Hepatocyte (in vitro differentiated cells): ENCODE measurements around the gene PAM. TPM values are rescaled to one million over a fixed set of nuclear protein-coding genes. Genes with fewer than 3 reads are reported as not detected.

Experiments
- DNase-seq: peaks from one replicate; pipeline ENCODE4 v3.0.0-alpha.2; 2016; ENCODE audit warnings: low spot score
- H2AFZ ChIP-seq: fragments of 200-600 bp; sonication (generic); 2 replicates; pipeline ENCODE4 v1.6.0; 2016; ENCODE audit warnings: antibody characterized with exemption, mild to moderate bottlenecking
- H3K27ac ChIP-seq: fragments of 200-600 bp; sonication (generic); 2 replicates; pipeline ENCODE4 v1.5.1; 2016; ENCODE audit warnings: mild to moderate bottlenecking
- H3K27me3 ChIP-seq: fragments of 200-600 bp; sonication (generic); 2 replicates; pipeline ENCODE4 v1.6.1; 2016
- H3K36me3 ChIP-seq: fragments of 200-600 bp; sonication (generic); replicated peaks from 2 replicates; pipeline ENCODE4 v1.5.1; 2016; ENCODE audit warnings: low read depth; ENCODE audit not compliant: insufficient read depth
- H3K4me1 ChIP-seq: fragments of 200-600 bp; sonication (generic); 2 replicates; pipeline ENCODE4 v1.5.1; 2016; ENCODE audit warnings: mild to moderate bottlenecking, moderate library complexity; ENCODE audit not compliant: insufficient read depth
- H3K4me2 ChIP-seq: fragments of 200-600 bp; sonication (generic); 2 replicates; pipeline ENCODE4 v1.6.0; 2016
- H3K4me3 ChIP-seq: fragments of 200-600 bp; sonication (generic); 2 replicates; pipeline ENCODE4 v1.5.1; 2016; ENCODE audit warnings: mild to moderate bottlenecking
- H3K79me2 ChIP-seq: fragments of 200-600 bp; sonication (generic); 2 replicates; pipeline ENCODE4 v1.6.0; 2017; ENCODE audit warnings: mild to moderate bottlenecking
- H3K9me2 ChIP-seq: fragments of 200-600 bp; sonication (generic); replicated peaks from 2 replicates; pipeline ENCODE4 v1.6.0; 2017; ENCODE audit warnings: mild to moderate bottlenecking; ENCODE audit not compliant: insufficient read depth
- H3K9me3 ChIP-seq: fragments of 200-600 bp; sonication (generic); 2 replicates; pipeline ENCODE4 v1.5.1; 2016; ENCODE audit warnings: low read depth, mild to moderate bottlenecking
- H4K20me1 ChIP-seq: fragments of 200-600 bp; sonication (generic); 2 replicates; pipeline ENCODE4 v1.6.0; 2016; ENCODE audit warnings: mild to moderate bottlenecking; ENCODE audit not compliant: insufficient read depth, poor library complexity, severe bottlenecking
- CTCF ChIP-seq: fragments of 200-600 bp; sonication (generic); IDR thresholded peaks from 2 replicates; pipeline ENCODE4 v1.5.1; 2016; ENCODE audit warnings: antibody characterized with exemption, mild to moderate bottlenecking; ENCODE audit not compliant: poor library complexity
- EZH2 ChIP-seq: fragments of 200-600 bp; sonication (generic); IDR thresholded peaks from 2 replicates; pipeline ENCODE4 v1.6.1; 2016; ENCODE audit warnings: antibody characterized with exemption, mild to moderate bottlenecking, borderline replicate concordance
- EZH2phosphoT487 ChIP-seq: fragments of 200-600 bp; sonication (generic); IDR thresholded peaks from one replicate; pipeline ENCODE4 v1.6.1; 2018; ENCODE audit warnings: antibody characterized with exemption, mild to moderate bottlenecking, low read depth, moderate library complexity; ENCODE audit not compliant: unreplicated experiment, severe bottlenecking
- WGBS: methylation state at CpG from one replicate; pipeline ENCODE4 v1.1.6; 2016; ENCODE audit warnings: low lambda C conversion rate; ENCODE audit errors: missing lambda C conversion rate; 5-methylcytosine and 5-hydroxymethylcytosine counted together
- polyA plus RNA-seq: library from polyadenylated mRNA; unstranded; fragments of >200 nt; fragmentation: Nextera tagmentation; extraction: Ambion mirVana; gene quantifications from 2 replicates; pipeline ENCODE4 v1.2.1, GENCODE V29; 2016
- total RNA-seq: library from RNA; depleted of rRNA; stranded (reverse); fragments of >200 nt; gene quantifications from 2 replicates; pipeline ENCODE4 v1.2.3, GENCODE V29; 2014

Gene PAM
- total and polyA plus RNA-seq, 2 experiments from 2014 or later: 118 to 158 TPM

- Histone ChIP-seq H4K20me1 (no peaks in the 10 kb centered on the region), H3K36me3 (no peaks in the 10 kb centered on the region), H3K79me2 (no peaks in the 10 kb centered on the region), H2AFZ (no peak overlapping the region), H3K9me3 (no peaks in the 10 kb centered on the region), H3K4me2 (no peak overlapping the region), H3K4me3 (no peak overlapping the region), H3K27ac (no peak overlapping the region), H3K27me3 (no peaks in the 10 kb centered on the region), H3K4me1 (no peaks in the 10 kb centered on the region), H3K9me2 (no peaks in the 10 kb centered on the region)
- DNase-seq: no peak
- TF ChIP-seq EZH2: no peak
- no peak for TF ChIP-seq EZH2phosphoT487
- no peak for TF ChIP-seq CTCF
Observed at GRCh38 chr5:102886586-102886985, 131.5 kb downstream of the PAM start.

DNA sequence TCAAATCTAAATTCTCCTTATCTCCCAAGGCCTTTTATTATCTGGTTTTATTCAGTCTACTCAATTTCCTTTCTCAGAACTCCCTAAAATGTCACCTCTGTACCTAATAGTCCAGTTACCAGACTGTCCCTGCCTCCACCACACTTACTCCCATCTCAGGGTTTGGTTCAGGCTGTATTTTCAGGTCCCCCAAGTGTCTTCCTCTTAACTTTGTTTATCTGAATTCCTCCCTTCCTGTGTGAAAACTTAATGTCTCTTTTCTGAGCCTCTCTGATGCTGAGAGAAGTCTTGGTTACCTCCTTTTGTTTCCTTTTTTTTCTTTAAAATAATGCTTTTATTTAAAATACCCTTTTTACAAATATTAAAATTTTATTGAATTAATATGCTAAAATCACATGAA lies 133.4 kb downstream of the PAM start:
- TF ChIP-seq EZH2 (no peak), EZH2phosphoT487 (no peak), CTCF (no peak)
- H3K79me2 ChIP-seq: no peaks in the 10 kb centered on the region
- H3K27me3 ChIP-seq: no peaks in the 10 kb centered on the region

GRCh38 chr5:102889033-102889432 lies 133.9 kb downstream of the PAM start:
- no peak overlapping the region for H3K27ac ChIP-seq
- no peak overlapping the region for H3K4me2 ChIP-seq
- H3K9me2 ChIP-seq: no peaks in the 10 kb centered on the region
- H4K20me1 ChIP-seq: no peaks in the 10 kb centered on the region
- DNase-seq: no peak
- H3K4me3 ChIP-seq: no peak overlapping the region
- no peaks in the 10 kb centered on the region for H3K27me3 ChIP-seq
- no peaks in the 10 kb centered on the region for H3K36me3 ChIP-seq
- TF ChIP-seq EZH2phosphoT487 (no peak), EZH2 (no peak), CTCF (no peak)
- H2AFZ ChIP-seq: no peak overlapping the region
- H3K79me2 ChIP-seq: no peaks in the 10 kb centered on the region
- 96% methylated on average over 1 of the region's 1 CpG for WGBS
- no peaks in the 10 kb centered on the region for H3K4me1 ChIP-seq
- no peaks in the 10 kb centered on the region for H3K9me3 ChIP-seq

More for the DNA sequence above, 133.4 kb downstream of the PAM start:
- Histone ChIP-seq H3K27ac (no peak overlapping the region), H4K20me1 (no peaks in the 10 kb centered on the region), H3K4me2 (no peak overlapping the region), H3K4me3 (no peak overlapping the region), H3K9me2 (no peaks in the 10 kb centered on the region), H3K4me1 (no peaks in the 10 kb centered on the region), H3K9me3 (no peaks in the 10 kb centered on the region), H2AFZ (no peak overlapping the region), H3K36me3 (no peaks in the 10 kb centered on the region)
- no peak for DNase-seq

DNA sequence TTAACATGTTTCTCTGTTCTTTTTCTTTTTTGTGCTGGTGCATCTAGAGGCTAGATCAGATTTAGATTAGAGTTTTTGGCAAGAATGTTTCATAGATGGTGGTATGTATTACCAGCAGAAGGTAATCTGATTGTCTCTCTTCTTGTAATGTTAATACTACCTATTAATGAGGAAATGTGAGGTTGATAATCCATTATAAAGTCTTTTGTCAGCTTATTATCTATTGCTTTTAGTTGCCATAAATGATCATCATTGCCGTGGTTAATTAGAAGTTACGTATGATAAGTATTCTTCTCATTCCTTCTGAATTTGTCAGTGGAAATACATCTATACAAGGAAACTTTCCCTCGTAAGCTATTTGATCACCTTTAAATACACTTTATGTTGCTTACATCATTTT lies 135.0 kb downstream of the PAM start:
- Histone ChIP-seq H3K79me2 (no peaks in the 10 kb centered on the region), H3K9me2 (no peaks in the 10 kb centered on the region), H3K36me3 (no peaks in the 10 kb centered on the region)

More for the DNA sequence above, 135.0 kb downstream of the PAM start:
- 95% methylated on average over 3 of the region's 3 CpGs for WGBS
- Histone ChIP-seq H3K27ac (no peak overlapping the region), H4K20me1 (no peaks in the 10 kb centered on the region), H3K4me3 (no peak overlapping the region), H3K4me2 (no peak overlapping the region), H3K9me3 (no peaks in the 10 kb centered on the region), H3K4me1 (no peaks in the 10 kb centered on the region), H3K27me3 (no peaks in the 10 kb centered on the region), H2AFZ (no peak overlapping the region)
- DNase-seq: no peak
- TF ChIP-seq EZH2phosphoT487 (no peak), EZH2 (no peak), CTCF (no peak)
